Lower leg skin (tissue), 4 donors: ENCODE data around the gene NFKBIA. TPM values are rescaled to one million over a fixed set of nuclear protein-coding genes. Genes with fewer than 3 reads are reported as not detected.
"Not testable (repeated sequence)": the region's sequence is repeated elsewhere in the genome, so short reads cannot be mapped to it uniquely, and the experiment has no call there.

Experiments used
- DNase-seq, 2 donors: peaks; one replicate each; pipeline ENCODE4 v3.0.0-alpha.2; 2019; ENCODE audit warnings: low spot score in 2 of 2
- H3K4me3 ChIP-seq: fragments of 200-600 bp; sonication (generic); 2 replicates; pipeline ENCODE4 v1.5.1; 2017; ENCODE audit warnings: mild to moderate bottlenecking, low read depth; ENCODE audit not compliant: poor library complexity, severe bottlenecking
- POLR2A ChIP-seq, 2 donors: fragments of 450-650 bp; IDR thresholded peaks; one replicate each; pipeline ENCODE4 v1.6.1; 2016 to 2017; ENCODE audit warnings: antibody characterized with exemption in 2 of 2, mild to moderate bottlenecking in 1 of 2, moderate library complexity in 1 of 2
- WGBS, 2 donors: methylation state at CpG; one replicate each; pipeline ENCODE4 v1.1.5; 2018; 5-methylcytosine and 5-hydroxymethylcytosine counted together
- intact Hi-C: fragments of 100-400 bp; cut with DNase I; formaldehyde crosslinking; loops from one replicate; pipeline ENCODE4 v1.15.0; 2023; ENCODE audit warnings: low total_unique reads
- total RNA-seq, 4 donors: library from RNA; depleted of rRNA; stranded (reverse); fragments of >200 nt; gene quantifications; one replicate each; pipeline ENCODE4 v1.1.0, GENCODE V29; 2016
- TF ChIP-seq, protein P1 (sequence below), 3 donors: fragments of 450-650 bp; IDR thresholded peaks; one replicate each; pipeline ENCODE4 v1.5.1; 2016; ENCODE audit warnings: antibody characterized with exemption in 3 of 3, mild to moderate bottlenecking in 3 of 3, moderate library complexity in 2 of 3

NFKBIA gene
- total RNA-seq, 4 donors from 2014 or later: 431 to 923 (median 565) TPM

DNA sequence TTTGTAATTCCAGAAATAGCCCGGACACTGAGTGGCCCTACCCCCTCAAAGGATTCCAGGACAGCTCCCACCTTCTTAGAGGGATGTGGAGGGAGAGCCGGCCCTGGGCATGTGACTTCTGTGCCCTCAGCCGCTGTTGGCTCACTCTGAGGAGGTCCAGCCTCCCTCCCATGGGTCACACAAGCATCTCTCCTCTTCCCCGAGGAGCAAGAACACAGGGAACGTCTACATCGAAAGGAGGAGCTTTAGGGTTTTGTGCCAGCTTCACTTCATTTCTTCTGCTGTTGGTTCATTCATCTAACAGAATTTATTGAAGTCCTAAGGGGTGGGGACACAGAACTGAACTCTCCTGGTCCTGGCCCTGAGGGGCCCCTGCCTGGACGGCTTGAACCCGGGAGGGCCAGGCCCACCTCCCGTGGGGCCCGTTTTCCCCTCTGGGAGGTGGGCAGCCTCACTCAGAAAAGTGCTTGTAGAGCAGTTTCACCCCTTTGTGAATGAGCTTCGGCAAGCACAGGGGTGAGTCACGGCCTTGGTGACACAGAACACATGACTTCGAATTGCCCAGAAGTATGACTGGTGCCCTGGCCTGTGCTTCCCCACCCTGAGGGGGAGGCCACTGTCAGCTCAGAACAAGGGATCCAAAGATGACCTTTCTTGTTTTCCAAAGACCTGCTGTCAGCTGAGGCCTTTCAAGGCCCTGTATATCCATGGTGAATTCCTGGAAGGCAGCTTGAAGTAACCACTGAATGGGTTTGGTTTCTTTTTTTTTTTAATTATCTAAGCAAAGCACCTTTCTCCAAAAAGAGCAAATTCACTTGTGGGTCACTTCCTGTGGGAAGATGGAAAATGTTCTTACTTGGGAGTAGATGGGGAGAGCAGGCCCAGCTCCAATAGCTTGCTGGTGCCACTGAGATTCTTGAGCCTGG is 39.2 kb downstream of the NFKBIA start:
- no peak for TF ChIP-seq POLR2A (IDR thresholded peaks at IDR 0.05)
- TF ChIP-seq, protein P1, sequence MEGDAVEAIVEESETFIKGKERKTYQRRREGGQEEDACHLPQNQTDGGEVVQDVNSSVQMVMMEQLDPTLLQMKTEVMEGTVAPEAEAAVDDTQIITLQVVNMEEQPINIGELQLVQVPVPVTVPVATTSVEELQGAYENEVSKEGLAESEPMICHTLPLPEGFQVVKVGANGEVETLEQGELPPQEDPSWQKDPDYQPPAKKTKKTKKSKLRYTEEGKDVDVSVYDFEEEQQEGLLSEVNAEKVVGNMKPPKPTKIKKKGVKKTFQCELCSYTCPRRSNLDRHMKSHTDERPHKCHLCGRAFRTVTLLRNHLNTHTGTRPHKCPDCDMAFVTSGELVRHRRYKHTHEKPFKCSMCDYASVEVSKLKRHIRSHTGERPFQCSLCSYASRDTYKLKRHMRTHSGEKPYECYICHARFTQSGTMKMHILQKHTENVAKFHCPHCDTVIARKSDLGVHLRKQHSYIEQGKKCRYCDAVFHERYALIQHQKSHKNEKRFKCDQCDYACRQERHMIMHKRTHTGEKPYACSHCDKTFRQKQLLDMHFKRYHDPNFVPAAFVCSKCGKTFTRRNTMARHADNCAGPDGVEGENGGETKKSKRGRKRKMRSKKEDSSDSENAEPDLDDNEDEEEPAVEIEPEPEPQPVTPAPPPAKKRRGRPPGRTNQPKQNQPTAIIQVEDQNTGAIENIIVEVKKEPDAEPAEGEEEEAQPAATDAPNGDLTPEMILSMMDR (IDR thresholded peaks at IDR 0.05): no peak
- DNase-seq: peak; percentile 90 to 96
- H3K4me3 ChIP-seq: no peak overlapping the region
- WGBS, 2 donors: 31 to 36% methylated on average over 13 of the region's 13 CpGs
- intact Hi-C loops: no loop called here

DNA sequence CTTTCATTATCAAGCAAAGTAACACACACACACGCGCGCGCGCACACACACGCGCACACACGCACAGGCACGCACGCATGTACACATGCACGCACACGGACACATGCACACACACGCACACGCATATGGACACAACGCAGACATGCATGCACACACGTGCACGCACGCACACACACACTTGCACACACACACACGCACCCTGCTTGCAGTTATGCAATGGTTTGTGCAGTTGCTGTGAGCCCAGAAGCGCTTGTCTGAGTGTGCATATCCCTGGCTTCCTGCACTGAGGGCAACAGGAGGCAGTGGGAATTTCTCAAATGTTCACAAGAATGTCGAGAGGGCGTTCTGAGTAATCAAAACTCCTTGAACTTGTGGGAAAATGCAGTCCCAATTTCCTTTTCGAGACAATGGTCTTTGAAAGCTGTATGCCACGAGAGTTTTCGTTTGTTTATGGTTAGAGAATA is 41.6 kb downstream of the NFKBIA start:
- no peak overlapping the region for H3K4me3 ChIP-seq
- TF ChIP-seq, protein P1 (IDR thresholded peaks at IDR 0.05): no peak
- TF ChIP-seq POLR2A (IDR thresholded peaks at IDR 0.05): no peak
- WGBS, 2 donors: 75 to 84% methylated on average over 25 of the region's 25 CpGs
- DNase-seq: no peak
- intact Hi-C loops: no loop called here

DNA sequence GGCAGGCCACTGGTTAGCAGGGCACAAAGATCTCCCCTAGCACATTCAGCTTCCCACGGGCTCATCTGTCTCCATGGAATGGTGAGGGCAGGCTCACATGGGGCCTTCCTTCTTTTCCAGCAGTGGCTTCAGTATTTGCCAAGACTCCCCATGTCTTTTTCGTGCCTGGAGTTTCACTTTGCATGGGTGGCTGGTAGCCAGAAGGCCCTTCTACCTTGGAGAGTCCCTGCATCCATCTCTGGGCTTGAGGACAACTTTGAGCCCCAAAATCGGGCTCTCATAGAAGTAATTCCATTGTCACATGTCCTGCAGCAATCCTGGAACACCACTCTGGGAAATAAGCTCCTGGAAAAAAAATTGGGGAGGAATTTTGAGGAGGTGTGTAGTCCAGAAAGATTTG is 42.1 kb downstream of the NFKBIA start:
- WGBS, 2 donors: 52 to 60% methylated on average over 3 of the region's 3 CpGs
- H3K4me3 ChIP-seq: no peak overlapping the region
- DNase-seq: no peak
- intact Hi-C loops: no loop called here
- TF ChIP-seq POLR2A (IDR thresholded peaks at IDR 0.05): no peak
- TF ChIP-seq, protein P1 (IDR thresholded peaks at IDR 0.05): no peak

DNA sequence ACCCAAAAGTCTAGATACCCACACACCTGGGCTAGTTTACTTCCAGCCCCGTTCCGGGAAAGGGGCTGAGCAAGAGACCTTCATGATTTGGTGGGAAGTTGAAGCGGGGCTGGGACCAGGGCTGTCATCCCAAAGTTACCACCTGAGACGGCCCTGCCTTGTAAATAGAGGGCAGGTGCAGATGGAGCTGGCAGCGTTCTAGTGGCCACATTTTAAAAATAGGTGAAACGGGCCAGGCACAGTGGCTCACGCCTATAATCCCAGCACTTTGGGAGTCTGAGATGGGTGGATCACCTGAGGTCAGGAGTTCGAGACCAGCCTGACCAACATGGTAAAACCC is 43.4 kb downstream of the NFKBIA start:
- H3K4me3 ChIP-seq: no peak overlapping the region
- WGBS, 2 donors: 88% methylated on average over 8 of the region's 8 CpGs
- DNase-seq: no peak
- intact Hi-C loops: no loop called here
- TF ChIP-seq, protein P1 (IDR thresholded peaks at IDR 0.05): no peak
- TF ChIP-seq POLR2A (IDR thresholded peaks at IDR 0.05): no peak

DNA sequence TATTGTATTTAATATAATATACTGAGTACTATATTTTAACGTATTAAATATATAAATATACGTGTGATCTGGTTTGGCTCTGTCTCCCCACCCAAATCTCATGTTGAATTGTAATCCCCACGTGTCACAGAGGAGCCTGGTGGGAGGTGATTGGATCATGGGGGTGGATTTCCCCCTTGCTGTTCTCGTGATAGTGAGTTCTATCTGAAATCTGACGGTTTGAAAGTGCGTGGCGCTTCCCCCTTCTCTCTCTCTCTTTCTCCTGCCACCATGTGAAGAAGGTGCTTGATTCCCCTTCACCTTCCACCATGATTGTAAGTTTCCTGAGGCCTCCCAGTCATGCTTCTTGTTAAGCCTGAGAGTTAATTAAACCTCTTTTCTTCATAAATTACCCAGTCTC is 44.9 kb downstream of the NFKBIA start:
- DNase-seq, intact Hi-C loops, H3K4me3 ChIP-seq: not testable (repeated sequence)
- WGBS, 2 donors: 83 to 90% methylated on average over 7 of the region's 7 CpGs

DNA sequence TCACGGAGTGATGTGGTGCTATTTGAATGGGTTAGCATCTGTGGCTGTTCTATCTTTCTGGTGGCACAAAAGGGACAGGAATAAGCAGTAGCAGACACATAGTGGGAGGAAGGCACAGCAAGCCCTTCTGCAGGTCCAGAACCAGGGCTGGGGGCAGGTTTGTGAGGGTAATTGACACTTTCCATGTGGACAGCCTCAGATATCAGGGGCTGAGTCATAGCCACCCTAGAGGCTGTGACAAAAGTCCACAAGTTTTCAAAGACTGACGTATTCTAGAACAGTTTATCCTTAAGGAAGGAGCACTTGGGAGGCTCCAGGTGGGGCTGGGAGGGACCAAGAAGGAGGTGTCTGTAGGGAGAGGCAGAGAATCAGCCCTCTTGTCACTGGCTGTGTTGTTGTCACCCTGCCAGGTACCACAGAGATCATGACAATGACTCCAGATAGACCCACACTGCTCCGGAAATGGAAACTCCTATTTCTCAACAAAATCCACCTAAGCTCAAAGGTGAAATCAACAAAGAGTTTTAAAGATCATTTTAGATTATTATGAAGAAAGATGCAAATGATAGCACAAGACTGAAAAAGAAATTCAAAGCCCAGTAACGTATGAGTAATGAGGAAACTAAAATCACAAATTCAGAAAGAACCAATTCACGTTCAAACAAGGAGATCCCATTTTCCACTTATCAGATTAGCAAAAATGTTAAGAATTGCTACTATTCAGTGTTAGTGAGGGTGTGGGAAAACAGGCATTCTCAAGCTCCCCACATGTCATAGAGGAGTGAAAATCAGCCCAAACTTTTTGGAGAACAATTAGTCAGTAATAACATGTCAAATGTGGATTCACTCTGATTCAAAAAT is 48.3 kb downstream of the NFKBIA start:
- intact Hi-C loops: no loop called here
- no peak overlapping the region for H3K4me3 ChIP-seq
- DNase-seq: no peak
- 42 to 45% methylated on average over 5 of the region's 5 CpGs for WGBS, 2 donors
- no peak for TF ChIP-seq POLR2A (IDR thresholded peaks at IDR 0.05)
- TF ChIP-seq, protein P1 (IDR thresholded peaks at IDR 0.05): no peak

DNA sequence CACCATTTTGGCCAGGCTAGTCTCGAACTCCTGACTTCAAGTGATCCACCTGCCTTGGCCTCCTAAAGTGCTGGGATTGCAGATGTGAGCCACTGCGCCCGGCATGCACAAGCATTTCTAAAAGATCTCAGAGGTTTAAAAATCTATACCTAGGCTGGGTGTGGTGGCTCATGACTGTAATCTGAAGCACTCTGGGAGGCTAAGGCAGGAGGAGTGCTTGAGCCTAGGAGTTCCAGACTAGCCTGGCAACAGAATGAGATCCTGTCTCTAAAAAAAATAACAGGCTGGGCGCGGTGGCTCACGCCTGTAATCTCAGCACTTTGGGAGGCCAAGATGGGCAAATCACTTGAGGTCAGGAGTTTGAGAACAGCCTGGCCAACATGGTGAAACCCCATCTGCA is 49.3 kb downstream of the NFKBIA start:
- 91 to 92% methylated on average over 6 of the region's 6 CpGs for WGBS, 2 donors
- intact Hi-C loops, H3K4me3 ChIP-seq, DNase-seq: not testable (repeated sequence)
